Mucosa of descending colon (tissue), 3 donors: Measurements from ENCODE around the gene CIAO3. TPM values are rescaled to one million over a fixed set of nuclear protein-coding genes. Genes with fewer than 3 reads are reported as not detected.
"Not testable (repeated sequence)": the region's sequence is repeated elsewhere in the genome, so short reads cannot be mapped to it uniquely, and the experiment has no call there.

ENCODE experiments used
- ATAC-seq: fragments of 200-7000 bp; cut with Tn5 transposase; one replicate; pipeline ENCODE4 v1.9.1; 2020; ENCODE audit warnings: mild to moderate bottlenecking, moderate library complexity
- DNase-seq, 3 donors: peaks; one replicate each; pipeline ENCODE4 v3.0.0-alpha.2; 2020
- H3K36me3 ChIP-seq: fragments of 200-600 bp; one replicate; pipeline ENCODE4 v1.8.0; 2021; ENCODE audit warnings: low read depth, mild to moderate bottlenecking
- H3K4me1 ChIP-seq: fragments of 200-600 bp; one replicate; pipeline ENCODE4 v1.8.0; 2021; ENCODE audit warnings: low read depth, mild to moderate bottlenecking
- H3K4me3 ChIP-seq: fragments of 200-600 bp; one replicate; pipeline ENCODE4 v1.8.0; 2021; ENCODE audit warnings: mild to moderate bottlenecking
- H3K9me3 ChIP-seq: fragments of 200-600 bp; one replicate; pipeline ENCODE4 v1.8.0; 2021; ENCODE audit warnings: mild to moderate bottlenecking
- CTCF ChIP-seq: fragments of 200-600 bp; IDR thresholded peaks from one replicate; pipeline ENCODE4 v1.8.0; 2022; ENCODE audit warnings: antibody characterized with exemption, mild to moderate bottlenecking
- intact Hi-C, 2 donors: fragments of 100-400 bp; cut with DNase I in 1 of 2; cut with micrococcal nuclease in 1 of 2; formaldehyde crosslinking; loops; one replicate each; pipeline versions ENCODE4 v1.11.0 to v1.11.1; 2022; cut with DNase I, micrococcal nuclease
- total RNA-seq, 3 donors: library from RNA; stranded (reverse); fragmentation: NEBNext Ultra II Directional in 2 of 3; extraction: Animal tissue kit (Norgen Biotek cat#: 25700) in 2 of 3; gene quantifications; one replicate each; pipeline versions ENCODE4 v1.2.1 to v1.2.4, GENCODE V29; 2021 to 2023
- donor health status: DM: no; HTN: no; CAD: no; lungs with moderate emphysema.
- donor health status: DM: no; HTN: no; CAD: no.
- donor health status: DM: no; HTN: yes; CAD: no.

Gene CIAO3
- total RNA-seq, 3 donors from 2014 or later = 37.7 to 48.7 (median 47.6) TPM

DNA sequence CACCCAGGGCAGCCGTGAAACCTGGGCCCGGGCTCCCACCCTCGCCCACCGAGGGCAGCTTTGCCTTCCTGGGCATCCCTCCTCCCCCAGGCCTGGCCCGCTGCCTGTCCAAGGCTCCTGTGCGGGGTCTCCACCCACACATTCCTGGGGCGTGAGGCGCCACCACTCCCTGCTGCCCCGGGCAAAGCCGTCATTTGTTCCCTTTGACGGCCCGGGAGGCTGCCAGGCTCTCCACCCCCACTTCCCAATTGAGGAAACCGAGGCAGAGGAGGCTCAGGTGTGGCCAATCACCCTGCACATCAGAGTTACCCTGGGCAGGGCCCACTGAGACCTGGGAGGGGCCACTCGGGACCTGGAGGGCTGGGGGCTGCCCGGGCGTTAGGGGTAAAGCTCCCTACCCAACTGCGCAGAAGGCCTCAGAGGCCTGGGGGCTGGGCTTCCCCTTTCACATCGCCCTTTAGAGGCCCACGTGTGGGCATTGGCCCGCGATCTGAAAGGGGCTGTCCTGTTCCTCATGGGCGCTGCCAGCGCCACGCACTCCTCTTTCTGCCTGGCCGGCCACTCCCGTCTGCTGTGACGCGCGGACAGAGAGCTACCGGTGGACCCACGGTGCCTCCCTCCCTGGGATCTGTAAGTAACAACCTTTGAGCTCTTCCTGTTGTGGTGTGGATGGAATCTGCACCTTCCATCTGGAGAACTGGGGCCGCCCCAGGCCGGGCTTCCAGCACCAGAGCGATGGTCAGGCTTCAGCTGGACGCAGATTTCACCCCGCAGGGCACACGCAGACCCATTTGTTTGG, 19.9 kb upstream of the CIAO3 start, which contains the start of gene MSLN:
TSS of gene MSLN (plus strand) at position 190 of the 799 bp plus-strand sequence. CDS start 1,947 bp downstream, outside the sequence.
- DNase-seq = peak in 1 of 3 donors; percentile 53
- intact Hi-C loops = no loop called here
- Histone ChIP-seq H3K4me3 (no peak within 1 kb of the TSS), H3K36me3 (no peaks in the 10 kb centered on the region), H3K4me1 (no peaks in the 10 kb centered on the region), H3K9me3 (no peaks in the 10 kb centered on the region)
- peak; percentile 38 for ATAC-seq
- TF ChIP-seq CTCF = no peak

GRCh38 chr16:760065-760464, 19.3 kb upstream of the CIAO3 start:
- Histone ChIP-seq H3K9me3 (no peaks in the 10 kb centered on the region), H3K4me1 (no peaks in the 10 kb centered on the region), H3K4me3 (no peak overlapping the region), H3K36me3 (no peaks in the 10 kb centered on the region)
- intact Hi-C loops = no loop called here
- ATAC-seq (no peak), DNase-seq (no peak)
- no peak for TF ChIP-seq CTCF

DNA sequence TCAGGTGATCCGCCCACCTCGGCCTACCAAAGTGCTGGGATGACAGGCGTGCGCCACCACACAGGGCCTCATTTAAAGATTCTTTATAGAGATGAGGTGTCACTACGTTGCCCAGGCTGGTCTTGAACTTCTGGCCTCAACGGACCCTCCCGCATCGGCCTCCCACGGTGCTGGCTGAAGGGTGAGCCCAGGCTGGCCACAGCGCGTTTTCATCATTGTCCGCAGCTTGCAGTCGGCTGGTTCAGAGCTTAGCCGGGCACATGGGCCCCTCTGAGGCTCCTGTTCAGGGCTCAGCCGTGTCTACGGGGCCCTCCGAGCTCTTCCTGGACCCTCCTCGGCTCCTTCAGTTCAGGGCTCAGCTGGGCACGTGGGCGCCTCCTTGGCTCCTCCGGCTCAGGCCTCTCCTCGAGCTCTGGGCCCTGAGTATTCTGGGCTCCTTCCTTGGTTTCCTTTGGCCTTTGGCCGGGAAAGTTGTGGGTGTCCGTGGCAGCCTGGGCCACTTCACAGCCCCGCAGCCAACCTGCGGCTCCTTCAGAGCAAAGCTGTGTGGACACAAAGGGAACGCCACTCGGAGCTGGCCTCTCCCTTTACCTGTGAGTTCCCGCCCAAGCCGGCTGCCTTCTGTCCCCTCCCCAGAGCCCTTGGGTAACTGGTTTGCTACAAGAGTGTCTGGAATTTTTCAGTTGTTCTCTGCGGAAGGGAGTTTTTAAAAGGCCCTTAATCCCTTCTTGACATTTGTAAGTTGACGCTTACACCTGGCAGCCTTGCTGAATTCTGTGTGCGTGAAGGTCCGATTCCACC, 18.5 kb upstream of the CIAO3 start:
- no peaks in the 10 kb centered on the region for H3K4me1 ChIP-seq
- DNase-seq = no peak
- no peak overlapping the region for H3K4me3 ChIP-seq
- no peaks in the 10 kb centered on the region for H3K36me3 ChIP-seq
- intact Hi-C loops = no loop called here
- no peak for TF ChIP-seq CTCF
- H3K9me3 ChIP-seq = no peaks in the 10 kb centered on the region
- ATAC-seq = no peak

DNA sequence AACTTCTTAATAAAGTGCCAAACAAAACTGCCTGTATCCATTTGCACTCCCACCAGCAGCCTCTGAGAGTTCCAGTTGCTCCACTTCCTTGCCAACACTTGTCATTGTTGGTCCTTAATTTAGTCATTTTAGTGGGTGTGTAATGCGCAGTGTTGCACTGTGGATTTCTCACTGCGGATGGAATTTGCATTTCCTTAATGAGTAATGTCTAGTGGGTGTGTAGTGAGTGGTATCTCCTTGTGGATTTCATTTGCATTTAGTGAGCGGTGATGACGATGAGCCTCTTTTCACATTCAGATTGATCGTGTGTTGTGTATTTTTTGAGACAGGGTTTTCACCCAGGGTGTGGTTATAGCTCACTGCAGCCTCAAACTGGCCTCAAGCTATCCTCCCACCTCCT, 15.6 kb upstream of the CIAO3 start:
- H3K4me3 ChIP-seq = no peak overlapping the region
- TF ChIP-seq CTCF = no peak
- ATAC-seq = no peak
- no peaks in the 10 kb centered on the region for H3K9me3 ChIP-seq
- DNase-seq = no peak
- no peaks in the 10 kb centered on the region for H3K36me3 ChIP-seq
- no peaks in the 10 kb centered on the region for H3K4me1 ChIP-seq
- intact Hi-C loops = no loop called here

- H3K4me3 ChIP-seq = no peak overlapping the region
- ATAC-seq = peak; percentile 21
- DNase-seq = no peak
- intact Hi-C loops = no loop called here
- no peaks in the 10 kb centered on the region for H3K4me1 ChIP-seq
- H3K9me3 ChIP-seq = no peaks in the 10 kb centered on the region
- no peak for TF ChIP-seq CTCF
- H3K36me3 ChIP-seq = no peaks in the 10 kb centered on the region
Observed at GRCh38 chr16:754656-755055, 13.9 kb upstream of the CIAO3 start.

- intact Hi-C loops, ATAC-seq, H3K36me3 ChIP-seq, H3K4me1 ChIP-seq, DNase-seq, H3K4me3 ChIP-seq, H3K9me3 ChIP-seq: not testable (repeated sequence)
Observed at GRCh38 chr16:754121-754607, 13.4 kb upstream of the CIAO3 start.
